ENCODE results near the gene INTS11.

DNA sequence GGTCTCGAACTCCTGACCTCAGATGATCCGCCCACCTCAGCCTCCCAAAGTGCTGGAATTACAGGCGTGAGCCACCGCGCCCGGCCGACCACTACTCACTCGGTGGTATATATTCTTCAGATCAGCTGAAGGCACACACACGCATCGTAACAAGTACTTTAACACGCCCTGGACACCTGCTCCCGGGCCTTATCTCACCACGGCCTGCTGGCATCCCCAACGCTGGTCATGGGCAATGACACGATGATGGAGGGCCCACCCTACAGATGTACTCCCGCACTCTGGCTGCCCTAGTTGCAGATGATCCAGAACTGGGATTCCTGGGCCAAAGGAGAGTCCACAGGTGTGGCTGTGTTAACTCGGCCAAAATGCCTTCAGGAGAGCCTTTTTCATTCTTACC is 62.4 kb downstream of the INTS11 start:
- TF ChIP-seq ARNT (IDR thresholded peaks at IDR 0.05), result no peak
- TF ChIP-seq PKNOX1 (IDR thresholded peaks at IDR 0.05), result no peak
- no peak for TF ChIP-seq FOXK2 (IDR thresholded peaks at IDR 0.05)

Measured in HEK293T (cell line).